Nephron progenitor cell (in vitro differentiated cells): ENCODE results near the gene ACOX3.
A peak's percentile ranks its signal among the peaks of the same experiment; 100 is the strongest.

ENCODE experiments used
- DNase-seq: peaks from one replicate; pipeline ENCODE4 v3.0.0; 2021
- H3K27ac Mint-ChIP-seq: 2 replicates; pipeline ENCODE4 v1.8.0; 2021; ENCODE audit warnings: mild to moderate bottlenecking, moderate library complexity, mixed read lengths
- H3K27me3 Mint-ChIP-seq: 2 replicates; pipeline ENCODE4 v1.8.0; 2021; ENCODE audit warnings: mild to moderate bottlenecking, low read depth, mixed read lengths; ENCODE audit not compliant: poor library complexity
- H3K36me3 Mint-ChIP-seq: 2 replicates; pipeline ENCODE4 v1.8.0; 2021; ENCODE audit warnings: low read depth, mixed read lengths
- H3K4me1 Mint-ChIP-seq: 2 replicates; pipeline ENCODE4 v1.8.0; 2021; ENCODE audit warnings: mixed read lengths
- H3K4me3 Mint-ChIP-seq: 2 replicates; pipeline ENCODE4 v1.8.0; 2021; ENCODE audit warnings: mild to moderate bottlenecking, moderate library complexity, mixed read lengths
- H3K9me3 Mint-ChIP-seq: 2 replicates; pipeline ENCODE4 v1.8.0; 2021; ENCODE audit warnings: mild to moderate bottlenecking, moderate library complexity, mixed read lengths
- CTCF ChIP-seq: fragments of 200-600 bp; sonication (generic); IDR thresholded peaks from 2 replicates; pipeline ENCODE4 v1.5.0; 2021; ENCODE audit warnings: antibody characterized with exemption

ACOX3 gene

GRCh38 chr4:8319731-8320385, 120.7 kb downstream of the ACOX3 start:
- peaks cover 12% of the 10 kb centered on the region for H3K27me3 Mint-ChIP-seq
- DNase-seq: no peak
- peaks cover 10% of the 10 kb centered on the region for H3K9me3 Mint-ChIP-seq
- no peaks in the 10 kb centered on the region for H3K36me3 Mint-ChIP-seq
- H3K27ac Mint-ChIP-seq: no peak overlapping the region
- peaks cover 24% of the 10 kb centered on the region for H3K4me1 Mint-ChIP-seq
- no peak for TF ChIP-seq CTCF
- H3K4me3 Mint-ChIP-seq: no peak overlapping the region

DNA sequence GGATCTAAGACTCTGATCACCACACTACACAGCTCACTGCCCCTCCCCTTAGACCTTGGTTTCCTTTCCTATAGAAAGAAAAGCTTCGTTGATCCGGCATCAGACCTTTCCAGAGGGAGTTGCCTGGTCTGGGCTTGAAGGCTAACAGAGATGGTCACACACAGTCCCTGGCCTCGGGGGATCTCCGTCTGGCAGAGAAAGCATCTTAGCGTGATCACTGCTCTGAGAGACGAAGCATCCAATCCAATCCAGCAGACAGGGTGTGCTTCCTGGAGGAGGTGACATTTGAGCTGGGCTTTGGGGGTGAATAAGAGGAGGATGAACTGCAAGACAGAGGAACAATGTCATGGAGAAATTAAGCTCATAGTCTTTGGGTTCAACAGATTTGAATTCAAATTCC, 121.5 kb downstream of the ACOX3 start:
- no peak for DNase-seq
- Mint-ChIP-seq H3K27ac (no peak overlapping the region), H3K27me3 (peaks cover 9% of the 10 kb centered on the region), H3K9me3 (peaks cover 5% of the 10 kb centered on the region), H3K4me3 (no peak overlapping the region), H3K4me1 (peaks cover 24% of the 10 kb centered on the region), H3K36me3 (no peaks in the 10 kb centered on the region)
- TF ChIP-seq CTCF: no peak

- DNase-seq: no peak
- no peak for TF ChIP-seq CTCF
- H3K9me3 Mint-ChIP-seq: peaks cover 4% of the 10 kb centered on the region
- no peak overlapping the region for H3K4me3 Mint-ChIP-seq
- H3K27ac Mint-ChIP-seq: no peak overlapping the region
- peaks cover 12% of the 10 kb centered on the region for H3K27me3 Mint-ChIP-seq
- peaks cover 24% of the 10 kb centered on the region for H3K4me1 Mint-ChIP-seq
- no peaks in the 10 kb centered on the region for H3K36me3 Mint-ChIP-seq
These were observed 122.0 kb downstream of the ACOX3 start for GRCh38 chr4:8318509-8318908.

DNA sequence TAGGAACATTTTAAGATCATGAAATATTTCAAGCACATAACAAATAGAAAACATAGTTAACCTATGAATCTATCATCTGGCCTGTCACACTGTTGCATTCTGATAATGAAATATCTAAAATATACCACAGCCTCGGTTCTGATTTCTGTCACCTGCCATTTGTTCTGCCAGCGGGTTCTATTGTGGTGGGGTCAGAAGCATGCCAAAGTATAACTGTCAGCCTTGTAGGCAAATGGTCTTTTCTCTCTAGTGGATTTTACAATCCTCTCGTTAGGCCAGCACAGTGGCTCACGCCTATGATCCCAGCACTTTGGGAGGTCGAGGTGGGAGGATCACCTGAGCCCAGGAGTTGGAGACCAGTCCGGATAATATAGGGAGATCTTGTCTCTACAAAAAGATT, 123.0 kb downstream of the ACOX3 start:
- H3K36me3 Mint-ChIP-seq: no peaks in the 10 kb centered on the region
- peaks cover 13% of the 10 kb centered on the region for H3K9me3 Mint-ChIP-seq
- H3K4me3 Mint-ChIP-seq: no peak overlapping the region
- peaks cover 12% of the 10 kb centered on the region for H3K27me3 Mint-ChIP-seq
- no peak for DNase-seq
- no peak for TF ChIP-seq CTCF
- H3K27ac Mint-ChIP-seq: no peak overlapping the region
- peaks cover 24% of the 10 kb centered on the region for H3K4me1 Mint-ChIP-seq

DNA sequence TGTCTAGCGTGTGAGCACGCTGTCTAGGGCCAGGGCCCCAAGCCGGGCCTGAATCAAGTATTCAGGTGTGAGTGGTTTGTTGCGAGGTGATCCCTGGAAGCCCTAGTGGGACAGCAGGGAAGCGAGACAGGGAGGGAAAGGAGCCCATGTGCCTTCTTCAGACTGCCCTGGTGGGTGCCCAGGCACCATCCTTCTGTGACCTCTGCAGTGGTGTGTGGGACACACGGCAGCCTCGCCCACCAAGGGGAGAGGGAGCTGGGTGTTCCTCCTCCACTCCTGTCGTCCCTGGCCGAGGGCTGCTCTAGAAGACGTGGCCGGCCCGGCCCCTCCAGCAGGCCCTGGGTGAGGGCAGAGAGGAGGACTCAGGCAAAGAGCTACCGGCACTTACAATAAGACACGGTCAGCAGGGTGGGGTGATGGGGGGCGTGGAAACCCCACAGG, 123.6 kb downstream of the ACOX3 start:
- no peak for DNase-seq
- peak overlapping the region; percentile 10 for H3K4me3 Mint-ChIP-seq
- H3K9me3 Mint-ChIP-seq: peaks cover 17% of the 10 kb centered on the region
- H3K27me3 Mint-ChIP-seq: peaks cover 13% of the 10 kb centered on the region
- H3K36me3 Mint-ChIP-seq: no peaks in the 10 kb centered on the region
- H3K4me1 Mint-ChIP-seq: peaks cover 24% of the 10 kb centered on the region
- TF ChIP-seq CTCF: no peak
- no peak overlapping the region for H3K27ac Mint-ChIP-seq
